Common myeloid progenitor, CD34-positive (primary cell): ENCODE results near the gene SLC41A1.

Experiments
- CTCF ChIA-PET: fragments of 350-600 bp; sonication (Branson Sonifier 250); formaldehyde crosslinking; loops from one replicate; lab custom pipeline; 2021; ENCODE audit warnings: antibody characterized with exemption; lab: Charles Lee
- POLR2A ChIA-PET: fragments of 350-600 bp; sonication (Branson Sonifier 250); formaldehyde crosslinking; loops from one replicate; lab custom pipeline; 2021; ENCODE audit warnings: antibody characterized with exemption; lab: Charles Lee
- DNase-seq, 3 donors: peaks; one replicate each; pipeline versions ENCODE4 v3.0.0 to v3.0.0-alpha.2; 2013
- H3K27ac ChIP-seq, 2 experiments: 1 replicate in 1 of 2; 2 replicates in 1 of 2; pipeline ENCODE4 v1.7.0; 2013; ENCODE audit warnings: inconsistent platforms in 2 of 2, low read length in 2 of 2, mild to moderate bottlenecking in 2 of 2, low read depth in 1 of 2, moderate library complexity in 1 of 2; ENCODE audit not compliant: severe bottlenecking in 2 of 2, insufficient read depth in 1 of 2, poor library complexity in 1 of 2
- H3K27me3 ChIP-seq, 5 experiments: replicated peaks in 2 of 5; 1 replicate in 3 of 5; 2 replicates in 2 of 5; pipeline versions ENCODE4 v1.6.1 to v1.7.0; 2013; ENCODE audit warnings: low read length in 4 of 5, mild to moderate bottlenecking in 2 of 5, moderate library complexity in 2 of 5, inconsistent platforms in 1 of 5; ENCODE audit not compliant: insufficient read depth in 5 of 5, control insufficient read depth in 4 of 5
- H3K36me3 ChIP-seq, 4 experiments: 1 replicate in 2 of 4; 2 replicates in 2 of 4; pipeline versions ENCODE4 v1.6.1 to v1.7.0; 2013; ENCODE audit warnings: low read length in 3 of 4, control low read depth in 1 of 4, mild to moderate bottlenecking in 1 of 4; ENCODE audit not compliant: control insufficient read depth in 4 of 4, insufficient read depth in 4 of 4
- H3K4me1 ChIP-seq, 4 experiments: 1 replicate in 3 of 4; 2 replicates in 1 of 4; pipeline versions ENCODE4 v1.6.1 to v1.7.1; 2013; ENCODE audit warnings: low read length in 3 of 4, mild to moderate bottlenecking in 3 of 4, control low read depth in 1 of 4, inconsistent platforms in 1 of 4, moderate library complexity in 1 of 4; ENCODE audit not compliant: control insufficient read depth in 4 of 4, insufficient read depth in 4 of 4; ENCODE audit errors: control extremely low read depth in 1 of 4
- H3K4me3 ChIP-seq, 7 experiments: 1 replicate in 4 of 7; 2 replicates in 3 of 7; pipeline versions ENCODE4 v1.5.1 to v1.7.0; 2013; ENCODE audit warnings: mild to moderate bottlenecking in 7 of 7, low read length in 6 of 7, moderate library complexity in 6 of 7, inconsistent platforms in 2 of 7, low read depth in 2 of 7, control low read depth in 1 of 7; ENCODE audit not compliant: insufficient read depth in 4 of 7, control insufficient read depth in 1 of 7; ENCODE audit errors: extremely low read depth in 1 of 7
- H3K9me3 ChIP-seq, 5 experiments: 1 replicate in 4 of 5; 2 replicates in 1 of 5; pipeline versions ENCODE4 v1.6.1 to v1.7.1; 2013; ENCODE audit warnings: low read length in 4 of 5, mild to moderate bottlenecking in 2 of 5, inconsistent platforms in 1 of 5, low read depth in 1 of 5, moderate library complexity in 1 of 5; ENCODE audit not compliant: control insufficient read depth in 4 of 5, insufficient read depth in 2 of 5; ENCODE audit errors: control extremely low read depth in 1 of 5
- WGBS: methylation state at CpG from one replicate; pipeline ENCODE4 v1.1.5; 2013; ENCODE audit not compliant: insufficient coverage; 5-methylcytosine and 5-hydroxymethylcytosine counted together

Gene SLC41A1

GRCh38 chr1:205822397-205822796, 9.4 kb upstream of the SLC41A1 start:
- CTCF ChIA-PET = no interaction called here
- no peaks in the 10 kb centered on the region for H3K36me3 ChIP-seq
- H3K4me3 ChIP-seq = no peak overlapping the region
- peaks cover 0 to 3% (median 0%) of the 10 kb centered on the region in 5 experiments for H3K27me3 ChIP-seq
- POLR2A ChIA-PET = no interaction called here
- no CpG with 5 or more reads among the region's 2 CpGs for WGBS
- no peak overlapping the region for H3K27ac ChIP-seq
- peaks cover 0 to 4% (median 0%) of the 10 kb centered on the region in 5 experiments for H3K9me3 ChIP-seq
- DNase-seq = no peak
- no peaks in the 10 kb centered on the region for H3K4me1 ChIP-seq

GRCh38 chr1:205817988-205818387, 5.0 kb upstream of the SLC41A1 start:
- no peak overlapping the region for H3K4me3 ChIP-seq
- CTCF ChIA-PET = interaction anchor here (0.9 kb wide), 1 partner anchor 168 kb away, joined by 3 read pairs; no protein-coding TSS in a partner anchor
- H3K27ac ChIP-seq = no peak overlapping the region
- peaks cover 0 to 15% (median 0%) of the 10 kb centered on the region in 5 experiments for H3K27me3 ChIP-seq
- peaks cover 0 to 3% (median 0%) of the 10 kb centered on the region in 5 experiments for H3K9me3 ChIP-seq
- POLR2A ChIA-PET = no interaction called here
- peaks cover 0 to 11% (median 9%) of the 10 kb centered on the region in 4 experiments for H3K4me1 ChIP-seq
- WGBS = 100% methylated on average over 1 of the region's 3 CpGs
- H3K36me3 ChIP-seq = no peaks in the 10 kb centered on the region
- no peak for DNase-seq

GRCh38 chr1:205817364-205817763, 4.4 kb upstream of the SLC41A1 start:
- peaks cover 0 to 15% (median 0%) of the 10 kb centered on the region in 5 experiments for H3K27me3 ChIP-seq
- no peaks in the 10 kb centered on the region for H3K9me3 ChIP-seq
- ChIA-PET CTCF (interaction anchor here (0.9 to 1.7 kb wide), 2 partner anchors 91 to 168 kb away, joined by 3 read pairs; no protein-coding TSS in a partner anchor), POLR2A (no interaction called here)
- WGBS = no CpG with 5 or more reads among the region's 3 CpGs
- H3K4me3 ChIP-seq = no peak overlapping the region
- no peak overlapping the region for H3K27ac ChIP-seq
- H3K36me3 ChIP-seq = no peaks in the 10 kb centered on the region
- peaks cover 0 to 14% (median 11%) of the 10 kb centered on the region in 4 experiments for H3K4me1 ChIP-seq
- no peak for DNase-seq

GRCh38 chr1:205813755-205814058, 709 bp upstream of the SLC41A1 start:
- 4% methylated on average over 10 of the region's 14 CpGs for WGBS
- H3K36me3 ChIP-seq = peaks cover 0 to 7% (median 4%) of the 10 kb centered on the region in 4 experiments
- ChIA-PET POLR2A (no interaction called here), CTCF (interaction anchor here (1.2 to 3.2 kb wide), 3 partner anchors 8 to 45 kb away, joined by 3 to 11 read pairs (median 3); no protein-coding TSS in a partner anchor)
- peaks cover 0 to 15% (median 0%) of the 10 kb centered on the region in 5 experiments for H3K27me3 ChIP-seq
- peak overlapping the region; percentile 71 to 93 (median 83) for H3K4me3 ChIP-seq
- no peak overlapping the region for H3K27ac ChIP-seq
- peaks cover 0 to 22% (median 18%) of the 10 kb centered on the region in 4 experiments for H3K4me1 ChIP-seq
- peak in 2 of 3 donors; percentile 23 to 55 for DNase-seq
- no peaks in the 10 kb centered on the region for H3K9me3 ChIP-seq

- 0% methylated on average over 4 of the region's 16 CpGs for WGBS
- Histone ChIP-seq H3K4me3 (peak overlapping the region; percentile 71 to 93 (median 83)), H3K27ac (peak overlapping the region; percentile 29 to 56), H3K4me1 (peaks cover 0 to 22% (median 18%) of the 10 kb centered on the region in 4 experiments), H3K27me3 (peaks cover 0 to 15% (median 0%) of the 10 kb centered on the region in 5 experiments), H3K9me3 (no peaks in the 10 kb centered on the region), H3K36me3 (peaks cover 0 to 9% (median 6%) of the 10 kb centered on the region in 4 experiments)
- ChIA-PET CTCF (interaction anchor here (0.6 kb wide), 1 partner anchor 33 kb away, joined by 3 read pairs; no protein-coding TSS in a partner anchor), POLR2A (no interaction called here)
- DNase-seq = peak in 2 of 3 donors; percentile 37 to 55
Measured at GRCh38 chr1:205812271-205812877, 624 bp downstream of the SLC41A1 start.

GRCh38 chr1:205811660-205812059, 1.3 kb downstream of the SLC41A1 start:
- DNase-seq = peak in 2 of 3 donors; percentile 13 to 46
- 82% methylated on average over 3 of the region's 5 CpGs for WGBS
- Histone ChIP-seq H3K4me1 (peaks cover 0 to 22% (median 18%) of the 10 kb centered on the region in 4 experiments), H3K9me3 (no peaks in the 10 kb centered on the region), H3K36me3 (peaks cover 0 to 9% (median 6%) of the 10 kb centered on the region in 4 experiments), H3K27ac (no peak overlapping the region), H3K4me3 (peak overlapping the region in 4 of 7 experiments; percentile 76 to 93 (median 88)), H3K27me3 (peaks cover 0 to 15% (median 0%) of the 10 kb centered on the region in 5 experiments)
- ChIA-PET CTCF (interaction anchor here (1.0 to 1.5 kb wide), 4 partner anchors 8 to 166 kb away, joined by 3 to 7 read pairs (median 6); no protein-coding TSS in a partner anchor), POLR2A (no interaction called here)
